GM19455 (cell line): ENCODE results near the gene ZNF207.
"Not testable (repeated sequence)": the region's sequence is repeated elsewhere in the genome, so short reads cannot be mapped to it uniquely, and the experiment has no call there.

Experiments used
- ATAC-seq: cut with Tn5 transposase; IDR thresholded peaks from one replicate; pipeline ENCODE4 v1.9.1; 2021; ENCODE audit not compliant: unreplicated experiment

The ZNF207 gene

GRCh38 chr17:32335046-32335445 is 14.9 kb upstream of the ZNF207 start:
- ATAC-seq = no peak

GRCh38 chr17:32335687-32336086 is 14.3 kb upstream of the ZNF207 start:
- ATAC-seq = no peak

- ATAC-seq = peak; percentile 15
Observed at GRCh38 chr17:32341141-32341856, 8.7 kb upstream of the ZNF207 start.

GRCh38 chr17:32341857-32342602 is 7.9 kb upstream of the ZNF207 start, which contains the start of gene C17orf75:
C17orf75 (minus strand) TSS chr17:32342173; CDS start chr17:32342139, 34 bp downstream.
- peak; percentile 73 for ATAC-seq

- no peak for ATAC-seq
Observed at GRCh38 chr17:32342603-32343325, 7.2 kb upstream of the ZNF207 start.

- ATAC-seq = no peak
Observed at GRCh38 chr17:32345951-32346600, 3.9 kb upstream of the ZNF207 start.

- ATAC-seq = no peak
Observed at GRCh38 chr17:32348483-32348800, 1.5 kb upstream of the ZNF207 start.

GRCh38 chr17:32349503-32349853 is 479 bp upstream of the ZNF207 start:
- peak; percentile 5 for ATAC-seq

- peak; percentile 15 for ATAC-seq
Observed at GRCh38 chr17:32350666-32351418, 885 bp downstream of the ZNF207 start.

- not testable (repeated sequence) for ATAC-seq
Observed at GRCh38 chr17:32352734-32353133, 2.8 kb downstream of the ZNF207 start.

- no peak for ATAC-seq
Observed at GRCh38 chr17:32355649-32356377, 5.9 kb downstream of the ZNF207 start.

GRCh38 chr17:32356378-32356743 is 6.4 kb downstream of the ZNF207 start:
- no peak for ATAC-seq

- no peak for ATAC-seq
Observed at GRCh38 chr17:32356750-32357149, 6.8 kb downstream of the ZNF207 start.

GRCh38 chr17:32357615-32358014 is 7.7 kb downstream of the ZNF207 start:
- no peak for ATAC-seq

- no peak for ATAC-seq
Observed at GRCh38 chr17:32361270-32361669, 11.3 kb downstream of the ZNF207 start.

GRCh38 chr17:32370426-32370825 is 20.5 kb downstream of the ZNF207 start:
- no peak for ATAC-seq

- ATAC-seq = no peak
Observed at GRCh38 chr17:32382526-32383223, 32.7 kb downstream of the ZNF207 start.

GRCh38 chr17:32383926-32384434 is 34.0 kb downstream of the ZNF207 start:
- no peak for ATAC-seq

GRCh38 chr17:32385121-32385520 is 35.2 kb downstream of the ZNF207 start:
- ATAC-seq = no peak
